GM23248 (cell line): ENCODE results near the gene F10. TPM values are rescaled to one million over a fixed set of nuclear protein-coding genes. Genes with fewer than 3 reads are reported as not detected.

Experiments used
- DNase-seq: peaks from one replicate; pipeline ENCODE4 v3.0.0-alpha.2; 2015
- H2AFZ ChIP-seq: fragments of 200-600 bp; sonication (generic); 2 replicates; pipeline ENCODE4 v1.6.1; 2016; ENCODE audit warnings: antibody characterized with exemption
- H3F3A ChIP-seq: fragments of 200-600 bp; sonication (generic); 2 replicates; pipeline ENCODE4 v1.6.1; 2016; ENCODE audit warnings: mild to moderate bottlenecking, antibody characterized with exemption, mixed run types; ENCODE audit not compliant: insufficient read depth
- H3K27ac ChIP-seq: fragments of 200-600 bp; sonication (generic); 2 replicates; pipeline ENCODE4 v1.5.1; 2016; ENCODE audit warnings: mild to moderate bottlenecking
- H3K27me3 ChIP-seq: fragments of 200-600 bp; sonication (generic); replicated peaks from 2 replicates; pipeline ENCODE4 v1.6.1; 2016; ENCODE audit warnings: mild to moderate bottlenecking; ENCODE audit not compliant: insufficient read depth
- H3K36me3 ChIP-seq: fragments of 200-600 bp; sonication (generic); 2 replicates; pipeline ENCODE4 v1.6.1; 2016; ENCODE audit warnings: low read depth, mild to moderate bottlenecking
- H3K4me1 ChIP-seq: fragments of 200-600 bp; sonication (generic); 2 replicates; pipeline ENCODE4 v1.6.1; 2016; ENCODE audit warnings: mild to moderate bottlenecking; ENCODE audit not compliant: insufficient read depth
- H3K4me2 ChIP-seq: fragments of 200-600 bp; sonication (generic); one replicate; pipeline ENCODE4 v1.6.1; 2016; ENCODE audit warnings: mild to moderate bottlenecking; ENCODE audit not compliant: unreplicated experiment
- H3K4me3 ChIP-seq: fragments of 200-600 bp; sonication (generic); 2 replicates; pipeline ENCODE4 v1.5.1; 2016; ENCODE audit warnings: mild to moderate bottlenecking
- H3K79me2 ChIP-seq: fragments of 200-600 bp; sonication (generic); 2 replicates; pipeline ENCODE4 v1.6.1; 2016; ENCODE audit warnings: mild to moderate bottlenecking; ENCODE audit not compliant: insufficient read depth
- H3K9ac ChIP-seq: fragments of 200-600 bp; sonication (generic); 2 replicates; pipeline ENCODE4 v1.6.1; 2016; ENCODE audit warnings: mild to moderate bottlenecking
- H3K9me2 ChIP-seq: fragments of 200-600 bp; sonication (generic); 2 replicates; pipeline ENCODE4 v1.6.1; 2016; ENCODE audit warnings: mixed run types, mild to moderate bottlenecking, moderate library complexity; ENCODE audit not compliant: insufficient read depth
- H3K9me3 ChIP-seq: fragments of 200-600 bp; sonication (generic); one replicate; pipeline ENCODE4 v1.6.1; 2017; ENCODE audit warnings: low read depth
- H4K20me1 ChIP-seq: fragments of 200-600 bp; sonication (generic); 2 replicates; pipeline ENCODE4 v1.6.0; 2016; ENCODE audit not compliant: insufficient read depth
- EZH2 ChIP-seq: fragments of 200-600 bp; sonication (generic); IDR thresholded peaks from 2 replicates; pipeline ENCODE4 v1.6.1; 2018; ENCODE audit warnings: antibody characterized with exemption, mild to moderate bottlenecking; ENCODE audit not compliant: insufficient read depth, poor library complexity, severe bottlenecking
- EZH2phosphoT487 ChIP-seq: fragments of 200-600 bp; sonication (generic); IDR thresholded peaks from 2 replicates; pipeline ENCODE4 v1.6.1; 2018; ENCODE audit warnings: antibody characterized with exemption, moderate library complexity, mild to moderate bottlenecking, low read depth; ENCODE audit not compliant: insufficient read depth
- WGBS, 2 experiments: methylation state at CpG; one replicate each; pipeline ENCODE4 v1.1.6; 2015 to 2017; ENCODE audit warnings: low lambda C conversion rate in 2 of 2, low coverage in 1 of 2; ENCODE audit errors: missing lambda C conversion rate in 2 of 2; 5-methylcytosine and 5-hydroxymethylcytosine counted together
- in situ Hi-C: fragments of 300-500 bp; cut with MboI; formaldehyde crosslinking; loops from 2 replicates; pipeline ENCODE4 v1.15.0; 2020
- polyA plus RNA-seq: library from polyadenylated mRNA; unstranded; fragments of >200 nt; fragmentation: Nextera tagmentation; extraction: Ambion mirVana; gene quantifications from 2 replicates; pipeline ENCODE4 v1.2.1, GENCODE V29; 2016
- total RNA-seq: library from RNA; depleted of rRNA; stranded (reverse); fragments of >200 nt; shearing (Covaris generic); gene quantifications from 2 replicates; pipeline ENCODE4 v1.2.3, GENCODE V29; 2014

Gene F10
- total and polyA plus RNA-seq, 2 experiments from 2014 or later = 7.8 to 9.1 TPM

DNA sequence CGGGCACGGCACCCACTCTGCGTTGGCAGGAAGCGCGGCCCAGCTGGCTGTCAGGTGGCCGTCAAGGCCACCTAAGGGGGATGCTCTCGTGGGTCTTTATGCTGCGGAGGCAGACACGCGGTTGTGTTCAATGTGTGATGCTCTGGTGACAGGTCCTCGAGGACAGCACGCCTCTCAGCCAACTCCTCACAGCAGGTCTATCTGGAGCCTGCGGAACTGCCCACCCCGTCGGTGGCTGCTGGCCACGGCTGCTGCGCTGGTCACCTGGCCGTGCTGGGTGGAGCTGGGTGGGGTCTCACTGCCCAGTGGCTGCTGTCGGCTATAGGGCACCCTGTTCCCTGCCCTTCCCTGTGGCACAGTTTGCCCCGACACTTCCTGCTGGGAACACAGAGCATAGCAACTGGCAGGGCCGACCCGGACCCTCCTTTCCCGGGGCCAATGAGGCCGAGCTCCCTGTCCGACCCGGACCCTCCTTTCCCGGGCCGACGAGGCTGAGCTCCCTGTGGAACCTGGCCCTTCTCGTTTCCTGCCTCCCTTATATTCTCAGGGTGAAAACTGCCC is 31.3 kb upstream of the F10 start:
- Histone ChIP-seq H3K4me2 (no peak overlapping the region), H4K20me1 (no peaks in the 10 kb centered on the region), H3K4me3 (no peak overlapping the region), H3K9me2 (no peaks in the 10 kb centered on the region), H3K9ac (no peak overlapping the region), H3K36me3 (no peaks in the 10 kb centered on the region), H3K27ac (no peak overlapping the region), H3K4me1 (no peaks in the 10 kb centered on the region), H3K79me2 (no peaks in the 10 kb centered on the region), H3F3A (no peaks in the 10 kb centered on the region), H3K27me3 (no peaks in the 10 kb centered on the region; the same call in none of the 2 replicates), H2AFZ (no peak overlapping the region), H3K9me3 (no peaks in the 10 kb centered on the region)
- no peak for DNase-seq
- in situ Hi-C loops = no loop called here
- TF ChIP-seq EZH2 (no peak), EZH2phosphoT487 (no peak)
- 75 to 76% methylated on average over 29 to 30 of the region's 30 CpGs for WGBS, 2 experiments

GRCh38 chr13:113091891-113092775 is 30.5 kb upstream of the F10 start:
- in situ Hi-C loops = no loop called here
- 81 to 83% methylated on average over 33 of the region's 33 CpGs for WGBS, 2 experiments
- H3K27me3 ChIP-seq = peaks cover under 1% of the 10 kb centered on the region
- no peaks in the 10 kb centered on the region for H3K4me1 ChIP-seq
- no peak overlapping the region for H3K4me3 ChIP-seq
- H3K4me2 ChIP-seq = no peak overlapping the region
- no peaks in the 10 kb centered on the region for H3K9me3 ChIP-seq
- H3K79me2 ChIP-seq = no peaks in the 10 kb centered on the region
- TF ChIP-seq EZH2 (no peak), EZH2phosphoT487 (no peak)
- DNase-seq = no peak
- no peaks in the 10 kb centered on the region for H4K20me1 ChIP-seq
- no peak overlapping the region for H2AFZ ChIP-seq
- no peak overlapping the region for H3K9ac ChIP-seq
- H3F3A ChIP-seq = no peaks in the 10 kb centered on the region
- H3K27ac ChIP-seq = no peak overlapping the region
- H3K36me3 ChIP-seq = no peaks in the 10 kb centered on the region
- no peaks in the 10 kb centered on the region for H3K9me2 ChIP-seq

- Histone ChIP-seq H3K4me1 (0 out of 2 replicates have a peak, but pooled peaks cover 1% of the 10 kb centered on the region), H3K79me2 (no peaks in the 10 kb centered on the region), H2AFZ (no peak overlapping the region), H3K27me3 (peaks cover 9% of the 10 kb centered on the region), H3K36me3 (no peaks in the 10 kb centered on the region), H4K20me1 (no peaks in the 10 kb centered on the region), H3K27ac (no peak overlapping the region), H3K4me2 (no peak overlapping the region), H3F3A (no peaks in the 10 kb centered on the region), H3K9me3 (no peaks in the 10 kb centered on the region), H3K4me3 (no peak overlapping the region), H3K9ac (no peak overlapping the region), H3K9me2 (no peaks in the 10 kb centered on the region)
- 68 to 71% methylated on average over 22 to 25 of the region's 25 CpGs for WGBS, 2 experiments
- in situ Hi-C loops = no loop called here
- no peak for DNase-seq
- no peak for TF ChIP-seq EZH2phosphoT487
Measured at GRCh38 chr13:113092776-113093579, 29.6 kb upstream of the F10 start.

- Histone ChIP-seq H4K20me1 (no peaks in the 10 kb centered on the region), H2AFZ (no peak overlapping the region), H3F3A (no peaks in the 10 kb centered on the region), H3K36me3 (no peaks in the 10 kb centered on the region), H3K79me2 (no peaks in the 10 kb centered on the region), H3K9ac (no peak overlapping the region), H3K9me3 (no peaks in the 10 kb centered on the region), H3K4me1 (0 out of 2 replicates have a peak, but pooled peaks cover 7% of the 10 kb centered on the region), H3K4me2 (no peak overlapping the region), H3K9me2 (no peaks in the 10 kb centered on the region), H3K27me3 (peaks cover 15% of the 10 kb centered on the region), H3K27ac (no peak overlapping the region), H3K4me3 (no peak overlapping the region)
- no peak for DNase-seq
- WGBS, 2 experiments = 57 to 58% methylated on average over 28 to 29 of the region's 29 CpGs
- in situ Hi-C loops = no loop called here
- TF ChIP-seq EZH2phosphoT487 (no peak), EZH2 (no peak)
Measured at GRCh38 chr13:113093580-113094409, 28.8 kb upstream of the F10 start.
